GM18868 (cell line): ENCODE results near the gene HSF2BP.
"Not testable (repeated sequence)": the region's sequence is repeated elsewhere in the genome, so short reads cannot be mapped to it uniquely, and the experiment has no call there.

Source experiments
- ATAC-seq: cut with Tn5 transposase; IDR thresholded peaks from one replicate; pipeline ENCODE4 v1.9.1; 2021; ENCODE audit warnings: mild to moderate bottlenecking, moderate library complexity; ENCODE audit not compliant: unreplicated experiment

The HSF2BP gene

GRCh38 chr21:43659136-43660000, at the start of gene HSF2BP, which contains the start of gene RRP1B:
Gene HSF2BP (minus strand): TSS chr21:43659488. CDS start chr21:43658096, 1,392 bp downstream.
Gene RRP1B (plus strand): TSS chr21:43659560. CDS start chr21:43659665, 105 bp downstream.
- peak; percentile 69 for ATAC-seq

- no peak for ATAC-seq
These were observed 49.6 kb upstream of the HSF2BP start for GRCh38 chr21:43708745-43709381.

- ATAC-seq, result no peak
These were observed 48.2 kb upstream of the HSF2BP start for GRCh38 chr21:43707462-43707861.

GRCh38 chr21:43703035-43703880, 44.0 kb upstream of the HSF2BP start:
- no peak for ATAC-seq

GRCh38 chr21:43702785-43703034, 43.4 kb upstream of the HSF2BP start:
- ATAC-seq, result no peak

- no peak for ATAC-seq
These were observed 42.9 kb upstream of the HSF2BP start for GRCh38 chr21:43701936-43702784.

GRCh38 chr21:43699933-43700599, 40.8 kb upstream of the HSF2BP start:
- no peak for ATAC-seq

GRCh38 chr21:43699492-43699777, 40.1 kb upstream of the HSF2BP start:
- ATAC-seq, result not testable (repeated sequence)

GRCh38 chr21:43697758-43698643, 38.7 kb upstream of the HSF2BP start:
- no peak for ATAC-seq

- ATAC-seq, result no peak
These were observed 36.9 kb upstream of the HSF2BP start for GRCh38 chr21:43696214-43696613.

- ATAC-seq, result no peak
These were observed 35.3 kb upstream of the HSF2BP start for GRCh38 chr21:43694437-43695079.

- no peak for ATAC-seq
These were observed 34.7 kb upstream of the HSF2BP start for GRCh38 chr21:43693981-43694380.

- ATAC-seq, result no peak
These were observed 33.7 kb upstream of the HSF2BP start for GRCh38 chr21:43692949-43693348.

GRCh38 chr21:43691801-43692200, 32.5 kb upstream of the HSF2BP start:
- ATAC-seq, result no peak

- ATAC-seq, result no peak
These were observed 32.0 kb upstream of the HSF2BP start for GRCh38 chr21:43691086-43691795.

GRCh38 chr21:43690346-43690745, 31.1 kb upstream of the HSF2BP start:
- no peak for ATAC-seq

- no peak for ATAC-seq
These were observed 30.5 kb upstream of the HSF2BP start for GRCh38 chr21:43689556-43690337.
